ENCODE results near the gene UBE2I. TPM values are rescaled to one million over a fixed set of nuclear protein-coding genes. Genes with fewer than 3 reads are reported as not detected.

The UBE2I gene
- total RNA-seq, 4 donors from 2014 or later, result 72.0 to 165 (median 107) TPM

GRCh38 chr16:1273816-1274215 lies 35.6 kb upstream of the UBE2I start:
- Histone ChIP-seq H3K4me1 (no peaks in the 10 kb centered on the region), H3K4me3 (no peak overlapping the region), H3K9me3 (no peaks in the 10 kb centered on the region), H3K36me3 (no peaks in the 10 kb centered on the region), H3K27ac (no peak overlapping the region), H3K27me3 (peaks cover 61% of the 10 kb centered on the region)
- 70% methylated on average over 14 of the region's 15 CpGs for WGBS
- DNase-seq (ENCODE audit: low spot score in 2 of 2), result peak in 1 of 2 donors; percentile 52
- no peak for TF ChIP-seq POLR2AphosphoS5 (IDR thresholded peaks at IDR 0.05)
- no peak for TF ChIP-seq EP300 (IDR thresholded peaks at IDR 0.05)
- TF ChIP-seq POLR2A (IDR thresholded peaks at IDR 0.05), result no peak
- TF ChIP-seq CTCF (IDR thresholded peaks at IDR 0.05), result no peak

- WGBS, result 96% methylated on average over 7 of the region's 7 CpGs
- no peak overlapping the region for H3K4me3 ChIP-seq
- peaks cover 67% of the 10 kb centered on the region for H3K27me3 ChIP-seq
Observed at GRCh38 chr16:1274767-1275166, 34.7 kb upstream of the UBE2I start.

GRCh38 chr16:1275791-1276579 lies 33.5 kb upstream of the UBE2I start:
- no peak for TF ChIP-seq POLR2A (IDR thresholded peaks at IDR 0.05)
- TF ChIP-seq CTCF (IDR thresholded peaks at IDR 0.05), result no peak
- no peak for TF ChIP-seq POLR2AphosphoS5 (IDR thresholded peaks at IDR 0.05)
- no peak for TF ChIP-seq EP300 (IDR thresholded peaks at IDR 0.05)
- H3K27me3 ChIP-seq, result peaks cover 75% of the 10 kb centered on the region
- H3K4me1 ChIP-seq, result no peaks in the 10 kb centered on the region
- H3K27ac ChIP-seq, result no peak overlapping the region
- H3K4me3 ChIP-seq, result no peak overlapping the region
- 72% methylated on average over 14 of the region's 30 CpGs for WGBS
- peak in 1 of 2 donors; percentile 52 for DNase-seq (ENCODE audit: low spot score in 2 of 2)
- H3K9me3 ChIP-seq, result no peaks in the 10 kb centered on the region
- no peaks in the 10 kb centered on the region for H3K36me3 ChIP-seq

More at GRCh38 chr16:1274767-1275166, 34.7 kb upstream of the UBE2I start:
- H3K4me1 ChIP-seq, result no peaks in the 10 kb centered on the region
- DNase-seq (ENCODE audit: low spot score in 2 of 2), result no peak
- no peaks in the 10 kb centered on the region for H3K36me3 ChIP-seq
- no peak for TF ChIP-seq CTCF (IDR thresholded peaks at IDR 0.05)
- TF ChIP-seq EP300 (IDR thresholded peaks at IDR 0.05), result no peak
- no peak for TF ChIP-seq POLR2A (IDR thresholded peaks at IDR 0.05)
- no peak for TF ChIP-seq POLR2AphosphoS5 (IDR thresholded peaks at IDR 0.05)
- H3K9me3 ChIP-seq, result no peaks in the 10 kb centered on the region
- no peak overlapping the region for H3K27ac ChIP-seq

- TF ChIP-seq CTCF (IDR thresholded peaks at IDR 0.05) (no peak), EP300 (IDR thresholded peaks at IDR 0.05) (no peak), POLR2A (IDR thresholded peaks at IDR 0.05) (no peak), POLR2AphosphoS5 (IDR thresholded peaks at IDR 0.05) (no peak)
- Histone ChIP-seq H3K27ac (no peak overlapping the region), H3K4me1 (no peaks in the 10 kb centered on the region), H3K4me3 (no peak overlapping the region), H3K9me3 (no peaks in the 10 kb centered on the region), H3K27me3 (peaks cover 75% of the 10 kb centered on the region), H3K36me3 (no peaks in the 10 kb centered on the region)
- DNase-seq (ENCODE audit: low spot score in 2 of 2), result peak in 1 of 2 donors; percentile 48
- WGBS, result 67% methylated on average over 9 of the region's 14 CpGs
Observed at GRCh38 chr16:1276580-1276878, 32.9 kb upstream of the UBE2I start.

GRCh38 chr16:1277151-1277598 lies 32.3 kb upstream of the UBE2I start:
- peaks cover 76% of the 10 kb centered on the region for H3K27me3 ChIP-seq

More at GRCh38 chr16:1277151-1277598, 32.3 kb upstream of the UBE2I start:
- Histone ChIP-seq H3K4me1 (no peaks in the 10 kb centered on the region), H3K27ac (no peak overlapping the region), H3K4me3 (no peak overlapping the region), H3K9me3 (no peaks in the 10 kb centered on the region), H3K36me3 (no peaks in the 10 kb centered on the region)
- peak in 1 of 2 donors; percentile 48 for DNase-seq (ENCODE audit: low spot score in 2 of 2)
- 83% methylated on average over 6 of the region's 19 CpGs for WGBS
- TF ChIP-seq POLR2AphosphoS5 (IDR thresholded peaks at IDR 0.05) (no peak), POLR2A (IDR thresholded peaks at IDR 0.05) (no peak), EP300 (IDR thresholded peaks at IDR 0.05) (no peak)
